NCI-H2227 treated with DMSO at 0.1 percent for 48 hours (cell line): ENCODE data around the gene SEL1L3.
"Not testable (repeated sequence)": the region's sequence is repeated elsewhere in the genome, so short reads cannot be mapped to it uniquely, and the experiment has no call there.

Experiments
- DNase-seq: peaks from one replicate; lab custom pipeline; 2025; lab: John Stamatoyannopoulos, UW

The SEL1L3 gene

GRCh38 chr4:25862411-25863346 lies at the start of gene SEL1L3:
SEL1L3 (minus strand) TSS chr4:25862988; CDS start chr4:25862836, 152 bp downstream.
- DNase-seq = no peak

DNA sequence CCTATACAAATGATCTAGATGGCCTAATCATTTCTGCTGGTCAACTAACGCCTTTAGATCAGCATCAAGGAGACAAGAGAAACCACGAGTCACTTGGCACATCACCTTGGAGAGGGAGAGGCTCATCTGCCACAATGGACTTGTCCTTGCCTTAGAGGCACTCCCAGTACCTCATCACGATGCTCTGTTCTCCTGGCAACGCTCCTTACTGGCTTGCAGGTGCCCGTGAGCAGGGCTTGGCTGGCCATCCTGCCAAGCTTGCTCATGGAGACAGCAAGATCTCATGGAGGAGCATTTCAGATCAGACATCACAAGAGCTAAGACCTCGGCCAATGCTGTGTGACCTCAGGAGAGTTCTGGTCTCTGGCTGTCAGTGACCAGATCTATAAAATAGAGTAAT lies 48.6 kb upstream of the SEL1L3 start:
- DNase-seq = no peak

DNA sequence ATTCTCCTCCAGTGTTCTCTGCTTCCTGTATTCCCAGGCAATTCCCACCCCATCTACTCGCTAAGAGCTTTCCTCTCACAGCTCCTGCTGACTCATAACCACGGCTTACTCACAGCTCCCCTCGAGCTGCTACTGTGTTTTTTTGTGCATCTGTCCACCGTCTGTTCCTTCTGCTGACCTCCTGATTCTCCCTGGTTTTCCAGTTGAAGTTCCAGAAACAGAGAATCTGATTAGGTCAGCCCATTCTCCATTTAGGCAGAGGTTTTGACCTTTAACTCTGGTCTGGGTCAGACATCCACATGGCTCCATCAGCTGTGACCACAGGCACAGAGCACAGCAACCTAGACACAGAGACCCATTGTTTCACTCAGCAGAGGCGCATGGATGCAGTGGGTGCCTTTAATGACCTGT lies 45.7 kb upstream of the SEL1L3 start:
- DNase-seq = no peak

DNA sequence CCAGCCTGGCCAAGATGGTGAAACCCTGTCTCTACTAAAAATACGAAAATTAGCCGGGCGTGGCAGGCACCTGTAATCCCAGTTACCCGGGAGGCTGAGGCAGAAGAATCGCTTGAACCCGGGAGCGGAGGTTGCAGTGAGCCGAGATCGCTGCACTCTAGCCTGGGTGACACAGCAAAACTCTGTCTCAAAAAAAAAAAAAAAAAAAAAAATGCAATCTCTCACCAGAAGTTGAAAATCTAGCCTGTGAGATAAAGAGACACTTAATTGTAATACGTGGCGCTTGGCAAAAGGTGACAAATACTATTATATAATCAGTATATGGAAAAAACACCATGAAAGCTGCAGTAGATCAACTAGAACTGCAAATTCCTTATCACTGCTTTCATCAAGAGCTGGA lies 43.3 kb upstream of the SEL1L3 start:
- DNase-seq = not testable (repeated sequence)

DNA sequence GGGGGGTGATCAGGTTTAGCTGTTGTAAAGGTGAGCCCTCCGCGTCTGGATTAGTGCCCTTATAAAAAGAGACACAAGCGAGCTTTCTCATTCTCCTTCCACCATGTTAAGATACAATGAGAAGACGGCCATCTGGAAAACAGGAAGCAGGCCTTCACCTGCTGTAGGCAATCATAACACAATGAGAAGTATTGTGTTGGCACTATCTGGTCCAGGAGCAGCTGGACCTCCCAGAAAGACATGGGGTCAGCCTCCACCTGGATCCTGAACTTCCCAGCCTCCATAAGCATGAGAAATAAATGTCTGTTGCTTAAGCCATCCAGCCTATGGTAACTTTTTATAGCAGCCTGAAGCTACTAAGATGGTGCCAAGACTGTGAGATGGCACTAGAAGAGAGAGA lies 42.6 kb upstream of the SEL1L3 start:
- no peak for DNase-seq

GRCh38 chr4:25904748-25905082 lies 41.9 kb upstream of the SEL1L3 start:
- DNase-seq = no peak

DNA sequence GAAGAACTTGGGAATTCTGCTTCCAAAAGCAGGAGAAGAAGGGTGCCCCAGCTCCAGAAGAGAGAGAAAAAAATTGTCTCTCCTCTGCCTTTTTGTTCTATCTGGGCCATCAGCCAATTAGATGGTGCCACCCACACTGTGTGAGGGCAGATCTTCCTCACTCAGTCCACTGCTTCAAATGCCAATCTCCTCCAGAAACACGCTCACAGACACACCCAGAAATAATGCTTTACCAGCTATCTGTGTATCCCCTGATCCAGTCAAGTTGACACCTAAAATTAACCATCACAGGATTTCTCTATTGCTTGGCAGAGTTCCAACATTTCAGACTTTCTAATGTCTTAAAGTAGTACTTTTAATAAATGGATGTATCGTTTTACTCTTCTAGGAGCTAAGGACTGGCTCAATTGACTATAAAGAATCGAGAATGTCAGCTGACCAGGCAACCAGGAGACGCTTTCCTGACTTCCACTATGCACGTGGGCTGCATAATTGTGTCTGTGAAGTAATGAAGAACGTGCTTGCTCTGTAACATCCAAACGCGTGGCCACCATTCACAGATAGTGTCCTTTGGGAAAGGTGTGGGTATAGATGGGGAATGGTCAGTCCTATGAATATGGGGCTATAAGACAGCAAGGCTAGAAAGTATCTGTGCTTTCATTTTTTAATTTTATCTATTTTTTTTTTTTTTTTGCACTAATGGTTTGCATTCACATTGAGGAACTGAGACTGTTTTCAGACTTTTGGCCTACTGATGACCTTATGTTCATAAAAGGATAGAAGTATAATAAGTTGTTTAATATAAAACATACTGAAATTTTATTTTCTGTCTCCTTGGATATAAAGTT lies 41.3 kb upstream of the SEL1L3 start:
- peak; percentile 4 for DNase-seq

GRCh38 chr4:25901030-25901430 lies 38.2 kb upstream of the SEL1L3 start:
- peak; percentile 26 for DNase-seq

DNA sequence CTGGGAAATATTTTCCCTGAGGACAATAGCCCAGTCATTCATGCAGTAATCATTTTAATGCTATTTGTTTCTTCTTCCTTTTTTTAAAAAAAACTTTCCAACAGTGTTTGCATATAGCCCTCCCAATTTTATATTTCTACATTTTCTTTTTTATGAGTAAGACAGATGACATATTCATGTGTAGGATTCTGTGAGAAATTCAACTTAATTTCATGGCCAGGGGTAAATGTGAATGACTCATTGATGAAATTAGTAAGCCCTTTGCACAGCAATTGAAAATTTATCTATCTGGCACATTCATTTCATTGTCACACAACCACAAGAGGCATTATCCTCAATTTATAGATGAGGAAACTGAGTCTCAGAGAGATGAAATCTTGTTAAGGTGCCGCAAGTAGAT lies 37.5 kb upstream of the SEL1L3 start:
- DNase-seq = no peak

DNA sequence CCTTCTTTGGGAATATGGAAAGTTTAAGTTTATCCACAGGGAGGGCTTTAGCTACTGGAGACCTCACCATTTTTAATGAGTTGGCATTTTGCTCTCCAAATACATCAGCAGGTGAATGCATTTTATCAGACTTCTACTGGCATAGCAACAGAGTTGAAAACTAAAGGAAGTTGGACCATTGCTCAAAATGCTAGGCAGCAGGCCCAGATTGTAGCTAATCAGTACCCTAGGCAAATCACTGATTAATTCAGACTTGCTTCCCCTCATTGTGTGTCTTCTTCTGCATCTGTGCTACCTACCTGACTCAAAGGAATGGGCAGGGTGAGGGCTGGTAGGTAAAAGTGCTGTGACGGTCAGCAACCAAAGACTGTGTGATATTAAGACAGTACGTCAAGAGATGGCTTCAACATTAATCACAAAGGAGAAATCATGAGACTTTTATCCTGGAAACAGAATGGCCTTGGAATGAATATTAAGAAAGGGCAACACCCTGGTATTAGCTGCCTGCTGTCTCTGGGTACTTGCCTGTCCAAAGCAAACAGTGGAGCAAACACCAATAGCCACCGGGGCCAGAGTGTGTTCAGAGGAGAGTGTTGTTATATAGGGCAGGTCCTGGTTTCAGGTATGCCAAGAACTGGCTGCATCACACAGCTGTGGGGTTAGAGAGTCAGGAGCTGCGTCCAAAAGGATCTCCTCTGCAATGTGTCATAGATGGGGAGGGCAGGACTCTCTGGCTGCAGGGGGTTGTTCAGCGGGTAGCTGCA lies 34.2 kb upstream of the SEL1L3 start:
- DNase-seq = no peak

GRCh38 chr4:25892796-25893195 lies 30.0 kb upstream of the SEL1L3 start:
- DNase-seq = no peak

GRCh38 chr4:25890571-25891485 lies 28.0 kb upstream of the SEL1L3 start:
- peak; percentile 46 for DNase-seq

- DNase-seq = peak; percentile 34
These were observed 27.1 kb upstream of the SEL1L3 start for GRCh38 chr4:25889589-25890503.

- no peak for DNase-seq
These were observed 26.0 kb upstream of the SEL1L3 start for GRCh38 chr4:25888781-25889180.

GRCh38 chr4:25884031-25884782 lies 21.4 kb upstream of the SEL1L3 start:
- no peak for DNase-seq

GRCh38 chr4:25883565-25883964 lies 20.8 kb upstream of the SEL1L3 start:
- DNase-seq = no peak

DNA sequence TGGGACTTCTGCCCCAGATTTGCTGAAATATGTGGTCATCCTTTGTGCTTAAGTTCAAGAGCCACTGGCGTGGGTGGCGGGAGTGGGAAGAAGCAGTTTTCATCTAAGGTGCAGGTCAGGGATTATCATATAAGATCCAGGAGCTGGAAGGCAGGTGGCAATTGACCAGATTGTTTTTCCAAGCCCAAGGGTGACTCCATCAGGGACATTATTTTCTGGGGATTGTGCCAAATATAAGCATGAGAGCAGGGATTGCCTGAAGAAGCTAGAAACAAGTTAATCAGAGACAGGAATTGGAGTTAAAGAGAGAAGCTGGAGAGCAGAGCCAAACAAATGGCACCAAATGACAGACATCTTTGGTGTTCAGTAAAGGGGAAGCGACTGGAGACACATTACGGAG lies 19.4 kb upstream of the SEL1L3 start:
- DNase-seq = no peak

DNA sequence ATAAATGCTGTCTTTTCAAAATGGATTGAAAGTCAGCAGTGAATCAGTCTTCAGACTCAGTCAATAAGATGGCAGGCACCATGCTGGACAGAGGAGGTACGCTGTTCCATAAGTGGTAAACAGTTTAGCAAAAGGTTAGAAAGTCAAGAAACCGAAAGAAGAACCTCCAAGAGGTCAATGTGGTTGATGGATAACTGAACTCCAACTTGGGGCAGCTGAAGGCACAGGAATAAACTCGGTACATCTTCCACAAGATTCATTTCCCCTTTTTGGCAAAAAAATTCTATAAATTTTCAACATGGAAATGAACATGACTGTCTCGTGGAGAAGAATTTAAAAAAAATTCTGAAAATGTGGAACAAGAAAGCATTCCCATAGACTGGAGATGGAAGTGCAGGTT lies 18.4 kb upstream of the SEL1L3 start:
- no peak for DNase-seq

GRCh38 chr4:25879991-25880651 lies 17.3 kb upstream of the SEL1L3 start:
- DNase-seq = no peak
